Gastrocnemius medialis (tissue), 4 donors: ENCODE data around the gene CPEB3.

ENCODE experiments used
- POLR2A ChIP-seq, 2 donors: fragments of 450-650 bp; IDR thresholded peaks; one replicate each; pipeline ENCODE4 v1.6.1; 2017; ENCODE audit warnings: antibody characterized with exemption in 2 of 2, mild to moderate bottlenecking in 2 of 2, moderate library complexity in 2 of 2
- TF ChIP-seq, protein P1 (sequence below), 5 experiments: fragments of 450-650 bp in 3 of 5; fragments of 200-600 bp in 2 of 5; sonication (generic) in 2 of 5; IDR thresholded peaks in 4 of 5; conservative IDR thresholded peaks in 1 of 5; 1 replicate in 4 of 5; 2 replicates in 1 of 5; pipeline ENCODE4 v1.5.1; 2016 to 2019; ENCODE audit warnings: antibody characterized with exemption in 5 of 5, mild to moderate bottlenecking in 3 of 5, moderate library complexity in 3 of 5

DNA sequence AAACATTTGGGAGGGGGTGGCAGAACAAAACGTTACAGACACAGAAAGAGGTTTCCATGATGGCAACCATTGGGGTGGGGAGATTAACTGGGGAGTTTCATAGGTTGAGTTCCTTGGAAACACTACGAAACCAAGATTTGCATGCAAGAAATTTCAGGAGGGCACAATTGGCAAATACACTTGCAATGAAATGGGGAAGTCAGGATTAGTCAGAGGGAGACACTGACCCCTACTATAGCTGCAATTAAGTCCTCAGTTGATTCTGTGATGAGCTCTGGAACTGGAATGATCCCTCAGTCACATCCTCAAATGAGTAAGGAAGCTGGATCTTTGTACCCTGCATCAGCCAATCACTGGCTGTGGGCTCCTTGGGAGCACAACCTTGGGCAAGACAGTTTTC, 22.1 kb downstream of the CPEB3 start:
- TF ChIP-seq POLR2A (IDR thresholded peaks at IDR 0.05), result no peak
- TF ChIP-seq, protein P1, sequence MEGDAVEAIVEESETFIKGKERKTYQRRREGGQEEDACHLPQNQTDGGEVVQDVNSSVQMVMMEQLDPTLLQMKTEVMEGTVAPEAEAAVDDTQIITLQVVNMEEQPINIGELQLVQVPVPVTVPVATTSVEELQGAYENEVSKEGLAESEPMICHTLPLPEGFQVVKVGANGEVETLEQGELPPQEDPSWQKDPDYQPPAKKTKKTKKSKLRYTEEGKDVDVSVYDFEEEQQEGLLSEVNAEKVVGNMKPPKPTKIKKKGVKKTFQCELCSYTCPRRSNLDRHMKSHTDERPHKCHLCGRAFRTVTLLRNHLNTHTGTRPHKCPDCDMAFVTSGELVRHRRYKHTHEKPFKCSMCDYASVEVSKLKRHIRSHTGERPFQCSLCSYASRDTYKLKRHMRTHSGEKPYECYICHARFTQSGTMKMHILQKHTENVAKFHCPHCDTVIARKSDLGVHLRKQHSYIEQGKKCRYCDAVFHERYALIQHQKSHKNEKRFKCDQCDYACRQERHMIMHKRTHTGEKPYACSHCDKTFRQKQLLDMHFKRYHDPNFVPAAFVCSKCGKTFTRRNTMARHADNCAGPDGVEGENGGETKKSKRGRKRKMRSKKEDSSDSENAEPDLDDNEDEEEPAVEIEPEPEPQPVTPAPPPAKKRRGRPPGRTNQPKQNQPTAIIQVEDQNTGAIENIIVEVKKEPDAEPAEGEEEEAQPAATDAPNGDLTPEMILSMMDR (IDR thresholded peaks at IDR 0.05 in 4 of 5, conservative IDR thresholded peaks at IDR 0.05 in 1 of 5), result no peak
